ENCODE measurements around the gene ARRB1. TPM values are rescaled to one million over a fixed set of nuclear protein-coding genes. Genes with fewer than 3 reads are reported as not detected.
A peak's percentile ranks its signal among the peaks of the same experiment; 100 is the strongest.
"Not testable (repeated sequence)": the region's sequence is repeated elsewhere in the genome, so short reads cannot be mapped to it uniquely, and the experiment has no call there.

ARRB1 gene
- total RNA-seq, 1 donor = 195 TPM

- DNase-seq (ENCODE audit: low read depth in 2 of 3, low spot score in 2 of 3) = no peak
Measured at GRCh38 chr11:75345455-75346160, 5.9 kb downstream of the ARRB1 start.

DNA sequence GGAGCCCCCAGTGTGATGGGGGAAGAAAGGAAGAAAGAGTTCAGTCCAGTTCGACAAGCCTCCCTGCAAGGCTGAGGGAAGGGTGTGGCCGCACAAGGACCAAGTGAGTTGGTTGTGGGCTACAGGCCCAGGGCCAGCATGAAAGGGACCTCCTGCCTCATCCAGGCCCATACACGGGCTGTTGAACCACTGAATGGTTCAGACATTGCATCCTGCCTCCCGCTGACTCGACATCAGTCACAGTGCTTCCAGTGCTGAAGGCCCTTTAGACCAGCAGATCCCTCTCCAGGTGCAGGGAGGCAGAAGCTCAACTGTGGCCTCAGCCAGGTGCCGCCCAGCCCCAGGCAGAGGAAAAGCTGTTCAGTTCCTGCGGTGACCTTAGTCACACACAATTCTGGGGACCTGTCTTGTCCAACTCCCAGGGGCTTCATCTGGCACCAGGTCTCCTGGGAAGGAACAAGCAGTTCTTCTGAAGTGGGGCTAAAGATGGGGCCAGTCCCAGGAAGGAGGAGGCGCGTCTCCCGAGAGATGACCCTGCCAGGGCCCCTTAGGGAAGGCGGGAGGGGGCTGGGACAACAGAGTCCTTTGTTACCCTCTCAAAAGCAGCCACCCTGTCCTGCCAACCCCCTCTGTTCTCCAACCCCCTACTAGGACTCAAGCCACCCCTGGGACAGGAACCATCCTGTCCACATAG lies 6.6 kb downstream of the ARRB1 start:
- no peak for DNase-seq (ENCODE audit: low read depth in 2 of 3, low spot score in 2 of 3)

DNA sequence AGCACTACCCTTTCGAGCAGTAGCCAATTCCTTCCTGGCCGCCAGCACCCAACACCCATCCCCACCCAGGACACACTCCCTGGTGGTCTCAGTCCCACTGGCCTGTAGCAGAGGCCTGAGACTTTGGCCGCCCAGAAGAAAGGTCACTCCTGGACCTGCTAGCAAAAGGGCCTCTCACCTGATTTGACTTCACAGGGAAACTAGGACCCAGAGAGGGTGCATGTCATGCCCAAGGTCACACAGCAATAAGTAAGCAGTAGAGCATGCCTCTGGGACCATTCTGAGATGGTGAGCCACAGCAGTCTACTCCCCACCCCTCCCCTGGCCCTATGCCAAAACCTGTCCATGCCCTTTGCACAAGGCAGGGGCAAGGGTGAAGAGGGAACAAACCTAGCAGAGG lies 7.3 kb downstream of the ARRB1 start:
- DNase-seq (ENCODE audit: low read depth in 2 of 3, low spot score in 2 of 3) = no peak

- no peak for DNase-seq (ENCODE audit: low read depth in 2 of 3, low spot score in 2 of 3)
Measured at GRCh38 chr11:75342966-75343870, 8.2 kb downstream of the ARRB1 start.

DNA sequence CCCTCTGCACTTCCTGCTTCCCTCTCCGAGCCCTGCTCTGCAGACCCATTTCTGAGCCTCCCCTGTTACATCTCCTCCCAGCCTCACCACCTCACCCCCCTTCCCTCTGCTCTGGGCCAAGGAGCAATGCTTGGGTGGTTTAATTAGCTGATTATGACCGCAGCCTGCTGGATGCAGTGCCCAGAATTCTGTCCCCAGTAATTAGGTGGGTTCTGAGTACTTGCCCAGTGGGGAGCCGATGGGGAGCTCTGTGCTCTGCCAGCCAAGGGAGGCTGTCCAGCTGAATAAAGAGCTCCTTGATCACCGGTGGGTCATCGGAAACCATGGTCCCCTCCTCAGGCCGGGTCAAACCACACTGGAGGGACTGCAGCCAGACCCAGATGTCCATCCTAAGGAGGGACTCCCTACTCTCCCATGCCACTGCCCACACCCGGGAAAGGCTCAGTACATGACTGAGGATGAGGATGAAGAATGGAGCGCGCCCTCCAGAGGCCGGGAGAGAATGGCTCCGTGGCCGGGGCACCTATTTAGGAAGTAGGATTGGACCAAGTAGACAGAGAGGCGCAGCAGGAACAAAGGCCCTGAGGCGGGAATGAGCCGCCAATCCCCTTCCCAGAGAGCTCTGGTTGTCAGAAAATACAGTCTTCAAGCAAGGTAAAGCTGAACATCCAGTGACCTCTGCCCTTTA lies 9.1 kb downstream of the ARRB1 start:
- DNase-seq (ENCODE audit: low read depth in 2 of 3, low spot score in 2 of 3) = no peak

DNA sequence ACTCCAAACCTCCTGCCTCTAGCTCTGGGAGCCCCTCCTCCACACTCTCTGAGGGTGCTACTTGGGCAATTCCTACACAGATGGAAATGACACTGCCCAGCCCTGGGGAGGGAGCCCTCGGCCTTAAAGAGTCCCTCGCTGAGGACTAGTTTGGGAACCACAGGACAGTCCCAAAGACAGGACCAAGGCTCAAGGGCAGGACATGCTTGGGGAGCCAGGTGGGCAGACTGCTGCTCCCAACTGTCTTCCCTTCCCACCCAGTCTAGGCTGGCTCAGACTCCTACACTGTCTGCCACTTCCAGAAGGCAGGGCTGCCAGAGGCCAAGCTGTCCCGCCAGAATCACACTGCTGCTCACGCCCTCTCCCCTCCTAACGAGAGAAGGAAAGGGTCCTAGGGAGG lies 9.8 kb downstream of the ARRB1 start:
- DNase-seq (ENCODE audit: low read depth in 2 of 3, low spot score in 2 of 3) = no peak

DNA sequence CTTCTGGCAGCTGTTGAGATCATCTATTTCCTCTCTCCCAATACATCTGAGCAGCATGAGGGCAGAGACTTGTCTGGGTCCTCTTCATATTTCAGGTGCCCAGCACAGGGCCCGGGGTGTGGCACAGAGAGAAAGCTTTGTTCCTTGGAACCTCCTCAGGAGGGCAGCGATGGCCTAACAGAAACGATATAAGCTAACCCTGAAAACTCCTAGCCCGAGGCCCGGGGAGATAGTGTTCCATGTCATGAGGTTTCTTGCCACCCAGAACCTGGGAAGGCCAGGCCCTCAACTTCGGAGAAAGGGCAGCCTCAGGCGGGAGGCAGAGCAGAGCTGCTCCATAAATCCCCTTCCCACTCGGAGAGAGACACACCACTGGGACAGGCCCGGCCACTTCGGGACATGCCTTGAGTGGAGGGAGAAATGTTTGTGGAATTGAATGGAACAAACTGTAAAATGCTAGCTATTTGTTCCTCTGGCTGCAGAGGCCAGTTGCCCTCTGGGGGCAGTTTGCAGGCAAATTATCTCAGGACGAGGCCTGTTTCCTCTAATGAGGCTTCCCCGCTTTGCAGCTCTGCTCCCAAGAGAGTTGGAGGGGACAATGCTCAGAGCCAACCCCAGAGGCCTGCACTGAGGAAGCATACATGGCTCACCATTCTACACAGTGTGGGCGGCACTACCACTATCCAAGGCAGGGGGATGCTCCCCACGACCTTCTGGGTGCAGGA lies 11.6 kb downstream of the ARRB1 start:
- peak in 2 of 3 donors; percentile 46 to 63 for DNase-seq (ENCODE audit: low read depth in 2 of 3, low spot score in 2 of 3)

GRCh38 chr11:75338516-75339208 lies 12.8 kb downstream of the ARRB1 start:
- no peak for DNase-seq (ENCODE audit: low read depth in 2 of 3, low spot score in 2 of 3)

DNA sequence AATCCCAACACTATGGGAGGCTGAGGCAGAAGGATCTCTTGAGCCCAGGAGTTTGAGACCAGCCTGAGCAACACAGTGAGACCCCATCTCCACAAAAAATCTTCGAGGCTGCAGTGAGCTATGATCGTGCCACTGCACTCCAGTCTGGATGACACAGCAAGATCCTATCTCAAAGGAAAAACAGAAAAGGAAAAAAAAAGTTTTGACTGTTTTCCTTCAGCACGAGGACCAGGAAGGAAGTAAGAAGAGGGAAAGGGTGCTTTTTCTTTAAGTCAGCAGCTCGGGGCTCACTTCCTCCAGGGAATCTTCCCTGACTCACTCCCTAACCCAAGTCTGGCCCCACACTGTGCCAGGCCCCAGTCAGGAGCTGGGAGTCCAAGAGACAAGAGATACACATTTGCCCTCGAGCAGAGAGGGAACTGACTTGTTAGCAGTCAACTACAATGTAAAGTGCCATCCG lies 14.2 kb downstream of the ARRB1 start:
- DNase-seq (ENCODE audit: low read depth in 2 of 3, low spot score in 2 of 3) = no peak

DNA sequence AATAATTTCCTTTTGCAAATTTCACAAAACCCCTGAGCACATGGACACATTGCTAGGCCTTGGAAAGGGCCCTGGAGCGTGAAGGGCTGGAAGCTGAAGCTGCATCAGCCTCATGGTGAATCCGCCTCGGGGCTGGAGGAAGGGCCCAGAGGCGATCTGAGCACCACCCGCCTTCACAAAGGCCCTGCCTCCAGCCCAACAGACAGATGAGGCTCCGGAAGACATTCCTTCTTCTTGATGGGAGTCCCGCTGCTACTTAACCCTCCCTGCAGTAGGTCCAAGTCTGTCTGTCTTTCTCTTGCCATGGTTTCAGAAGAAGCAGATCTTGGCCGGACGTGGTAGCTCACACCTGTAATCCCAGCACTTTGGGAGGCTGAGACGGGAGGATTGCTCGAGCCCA lies 16.5 kb downstream of the ARRB1 start:
- DNase-seq (ENCODE audit: low read depth in 2 of 3, low spot score in 2 of 3) = no peak

- no peak for DNase-seq (ENCODE audit: low read depth in 2 of 3, low spot score in 2 of 3)
Measured at GRCh38 chr11:75334402-75334891, 17.0 kb downstream of the ARRB1 start.

GRCh38 chr11:75333807-75334140 lies 17.7 kb downstream of the ARRB1 start:
- DNase-seq (ENCODE audit: low read depth in 2 of 3, low spot score in 2 of 3) = no peak

- DNase-seq (ENCODE audit: low read depth in 2 of 3, low spot score in 2 of 3) = peak in 1 of 3 donors; percentile 33
Measured at GRCh38 chr11:75333022-75333806, 18.2 kb downstream of the ARRB1 start.

DNA sequence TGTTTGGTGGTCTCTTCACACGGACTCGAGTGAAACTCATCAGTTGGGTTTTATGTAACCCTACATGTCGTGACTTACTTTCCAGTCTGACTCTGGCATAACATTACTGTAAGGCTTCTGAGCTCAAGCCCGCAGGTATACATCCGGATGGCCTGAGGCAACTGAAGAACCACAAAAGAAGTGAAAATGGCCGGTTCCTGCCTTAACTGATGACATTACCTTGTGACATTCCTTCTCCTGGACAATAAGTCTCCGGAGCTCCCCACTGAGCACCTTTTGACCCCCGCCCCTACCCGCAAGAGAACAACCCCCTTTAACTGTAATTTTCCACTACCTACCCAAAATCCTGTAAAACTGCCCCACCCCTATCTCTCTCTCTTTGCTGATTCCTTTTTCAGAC lies 19.7 kb downstream of the ARRB1 start:
- not testable (repeated sequence) for DNase-seq (ENCODE audit: low read depth in 2 of 3, low spot score in 2 of 3)

DNA sequence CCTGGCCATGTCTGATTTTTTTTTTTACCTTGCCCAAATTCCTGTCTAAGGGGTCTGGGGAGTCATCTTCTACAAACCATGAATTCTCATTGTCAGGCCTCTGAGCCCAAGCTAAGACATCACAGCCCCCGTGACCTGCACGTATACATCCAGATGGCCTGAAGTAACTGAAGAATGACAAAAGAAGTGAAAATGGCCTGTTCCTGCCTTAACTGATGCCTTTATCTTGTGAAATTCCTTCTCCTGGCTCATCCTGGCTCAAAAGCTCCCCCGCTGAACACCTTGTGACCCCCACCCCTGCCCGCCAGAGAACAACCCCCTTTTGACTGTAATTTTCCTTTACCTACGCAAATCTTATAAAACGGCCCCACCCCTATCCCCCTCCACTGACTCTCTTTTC lies 20.2 kb downstream of the ARRB1 start:
- DNase-seq (ENCODE audit: low read depth in 2 of 3, low spot score in 2 of 3) = not testable (repeated sequence)

- not testable (repeated sequence) for DNase-seq (ENCODE audit: low read depth in 2 of 3, low spot score in 2 of 3)
Measured at GRCh38 chr11:75330886-75331285, 20.6 kb downstream of the ARRB1 start.

DNA sequence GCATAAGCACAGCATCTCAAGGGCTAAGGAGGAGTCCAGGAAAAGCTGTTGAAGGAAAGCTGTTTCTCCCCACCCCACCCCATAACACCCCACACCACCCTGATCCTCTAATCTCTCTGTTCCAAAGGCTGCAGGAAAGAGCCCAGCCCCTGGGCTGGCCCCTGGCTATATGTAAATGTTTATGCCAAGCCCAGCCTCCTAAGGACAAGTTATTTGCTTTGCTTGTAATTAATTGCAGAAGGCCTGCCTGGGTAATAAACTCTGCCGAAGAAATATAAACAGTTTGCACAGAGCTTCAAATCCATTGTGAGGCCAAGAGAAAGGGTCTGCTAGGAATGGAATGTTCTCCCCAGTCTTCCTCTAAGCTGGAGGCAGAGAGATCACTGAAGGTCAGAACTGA lies 21.2 kb downstream of the ARRB1 start:
- no peak for DNase-seq (ENCODE audit: low read depth in 2 of 3, low spot score in 2 of 3)

GRCh38 chr11:75328426-75329277 lies 22.8 kb downstream of the ARRB1 start:
- peak in 2 of 3 donors; percentile 88 to 95 for DNase-seq (ENCODE audit: low read depth in 2 of 3, low spot score in 2 of 3)
